Stimulated activated CD4-positive, alpha-beta T cell treated with anti-CD3 and anti-CD28 coated beads, Interleukin-15, amount 100 ng/mL, for 24 hours (primary cell): ENCODE measurements around the gene TPM1.

ENCODE experiments used
- DNase-seq: peaks from one replicate; pipeline ENCODE4 v3.0.0-alpha.2; 2020

Gene TPM1

GRCh38 chr15:63043335-63044076 is 959 bp downstream of the TPM1 start:
- DNase-seq = peak; percentile 30

GRCh38 chr15:63044077-63044644 is 1.6 kb downstream of the TPM1 start:
- no peak for DNase-seq

- DNase-seq = no peak
These were observed 2.3 kb downstream of the TPM1 start for GRCh38 chr15:63044645-63045464.

- no peak for DNase-seq
These were observed 2.9 kb downstream of the TPM1 start for GRCh38 chr15:63045465-63045840.

- DNase-seq = no peak
These were observed 3.3 kb downstream of the TPM1 start for GRCh38 chr15:63045879-63046278.

GRCh38 chr15:63046917-63047760 is 4.6 kb downstream of the TPM1 start:
- no peak for DNase-seq

GRCh38 chr15:63047792-63048114 is 5.2 kb downstream of the TPM1 start:
- no peak for DNase-seq

GRCh38 chr15:63048115-63048775 is 5.7 kb downstream of the TPM1 start:
- peak; percentile 90 for DNase-seq

- DNase-seq = peak; percentile 49
These were observed 6.5 kb downstream of the TPM1 start for GRCh38 chr15:63048776-63049665.

- no peak for DNase-seq
These were observed 7.3 kb downstream of the TPM1 start for GRCh38 chr15:63049783-63050371.

GRCh38 chr15:63050731-63051155 is 8.2 kb downstream of the TPM1 start:
- DNase-seq = no peak

- DNase-seq = no peak
These were observed 8.9 kb downstream of the TPM1 start for GRCh38 chr15:63051156-63052066.

GRCh38 chr15:63052077-63052841 is 9.7 kb downstream of the TPM1 start:
- DNase-seq = no peak

- no peak for DNase-seq
These were observed 10.6 kb downstream of the TPM1 start for GRCh38 chr15:63052961-63053698.

- no peak for DNase-seq
These were observed 11.7 kb downstream of the TPM1 start for GRCh38 chr15:63054281-63054683.

GRCh38 chr15:63054985-63055384 is 12.4 kb downstream of the TPM1 start:
- no peak for DNase-seq

- DNase-seq = no peak
These were observed 14.3 kb downstream of the TPM1 start for GRCh38 chr15:63056829-63057228.
